AG04450 (cell line): ENCODE measurements around the gene PNCK. TPM values are rescaled to one million over a fixed set of nuclear protein-coding genes. Genes with fewer than 3 reads are reported as not detected.
"Not testable (repeated sequence)": the region's sequence is repeated elsewhere in the genome, so short reads cannot be mapped to it uniquely, and the experiment has no call there.

Experiments used
- CTCF ChIA-PET: fragments of 300-600, 350-600 bp; formaldehyde crosslinking; extraction: SDS; loops from one replicate; lab custom pipeline; 2022; ENCODE audit warnings: antibody characterized with exemption, inconsistent platforms; lab: Charles Lee
- POLR2A ChIA-PET: fragments of 350-600 bp; formaldehyde crosslinking; extraction: SDS; loops from one replicate; lab custom pipeline; 2021; ENCODE audit warnings: antibody characterized with exemption, inconsistent platforms; lab: Yijun Ruan, JAX
- DNase-seq: peaks from one replicate; pipeline ENCODE4 v3.0.0-alpha.2; 2011; ENCODE audit warnings: low read depth, low spot score
- H3K27ac ChIP-seq: one replicate; pipeline ENCODE4 v1.5.1; 2012; ENCODE audit warnings: low read depth, low read length, control low read depth
- H3K27me3 ChIP-seq: one replicate; pipeline ENCODE4 v1.6.0; 2012; ENCODE audit warnings: low read length; ENCODE audit not compliant: control insufficient read depth, insufficient read depth
- H3K4me3 ChIP-seq: 2 replicates; pipeline ENCODE4 v1.5.1; 2011; ENCODE audit warnings: mild to moderate bottlenecking, low read depth, low read length, control low read depth
- H3K9me3 ChIP-seq: 2 replicates; pipeline ENCODE4 v1.5.1; 2012; ENCODE audit warnings: low read length; ENCODE audit not compliant: control insufficient read depth, insufficient read depth
- CTCF ChIP-seq: IDR thresholded peaks from 2 replicates; pipeline ENCODE4 v1.5.1; 2011; ENCODE audit warnings: low read depth, low read length, control low read depth, inconsistent platforms
- polyA plus RNA-seq: library from polyadenylated mRNA; depleted of rRNA; stranded (reverse); fragments of >200 nt; gene quantifications from 2 replicates; pipeline ENCODE4 v1.2.3, GENCODE V29; 2011

The PNCK gene
- polyA plus RNA-seq, 1 experiment = not detected

- CTCF ChIA-PET = no interaction called here
- H3K4me3 ChIP-seq = no peak overlapping the region
- H3K27me3 ChIP-seq = no peaks in the 10 kb centered on the region
- H3K9me3 ChIP-seq = no peaks in the 10 kb centered on the region
- DNase-seq = no peak
- POLR2A ChIA-PET = no interaction called here
- no peak overlapping the region for H3K27ac ChIP-seq
- TF ChIP-seq CTCF = no peak
These were observed 27.4 kb upstream of the PNCK start for GRCh38 chrX:153700967-153701366.

- TF ChIP-seq CTCF = no peak
- DNase-seq = no peak
- no peaks in the 10 kb centered on the region for H3K9me3 ChIP-seq
- ChIA-PET POLR2A (no interaction called here), CTCF (no interaction called here)
- H3K27ac ChIP-seq = no peak overlapping the region
- no peaks in the 10 kb centered on the region for H3K27me3 ChIP-seq
- no peak overlapping the region for H3K4me3 ChIP-seq
These were observed 26.8 kb upstream of the PNCK start for GRCh38 chrX:153700376-153700945.

GRCh38 chrX:153699784-153700371 lies 26.3 kb upstream of the PNCK start:
- H3K27ac ChIP-seq, H3K27me3 ChIP-seq, H3K9me3 ChIP-seq, DNase-seq, CTCF ChIA-PET, POLR2A ChIA-PET, H3K4me3 ChIP-seq: not testable (repeated sequence)

- DNase-seq, POLR2A ChIA-PET, H3K9me3 ChIP-seq, H3K27ac ChIP-seq, H3K4me3 ChIP-seq, H3K27me3 ChIP-seq, CTCF ChIA-PET: not testable (repeated sequence)
These were observed 25.7 kb upstream of the PNCK start for GRCh38 chrX:153699210-153699783.

- Histone ChIP-seq H3K27me3 (no peaks in the 10 kb centered on the region), H3K9me3 (no peaks in the 10 kb centered on the region), H3K27ac (no peak overlapping the region), H3K4me3 (no peak overlapping the region)
- CTCF ChIA-PET = no interaction called here
- TF ChIP-seq CTCF = no peak
- POLR2A ChIA-PET = no interaction called here
- no peak for DNase-seq
These were observed 24.6 kb upstream of the PNCK start for GRCh38 chrX:153697924-153698865.

- H3K9me3 ChIP-seq, DNase-seq, H3K27me3 ChIP-seq, CTCF ChIA-PET, POLR2A ChIA-PET, H3K27ac ChIP-seq, H3K4me3 ChIP-seq: not testable (repeated sequence)
These were observed 23.5 kb upstream of the PNCK start for GRCh38 chrX:153696986-153697722.

GRCh38 chrX:153696538-153696937 lies 22.9 kb upstream of the PNCK start:
- H3K27ac ChIP-seq, H3K9me3 ChIP-seq, H3K4me3 ChIP-seq, H3K27me3 ChIP-seq, CTCF ChIA-PET, POLR2A ChIA-PET, DNase-seq: not testable (repeated sequence)
